T-helper 1 cell treated with Interleukin-12 subunit alpha and Interleukin-12 subunit beta and Interleukin-4 antibody, amounts not matched to agents 30 ng/mL and 1 ng/mL, for 36 hours (primary cell): ENCODE data around the gene UBE2N. TPM values are rescaled to one million over a fixed set of nuclear protein-coding genes. Genes with fewer than 3 reads are reported as not detected.
"Not testable (repeated sequence)": the region's sequence is repeated elsewhere in the genome, so short reads cannot be mapped to it uniquely, and the experiment has no call there.

Experiments used
- intact Hi-C: fragments of 100-400 bp; cut with micrococcal nuclease; formaldehyde crosslinking; loops from one replicate; pipeline ENCODE4 v1.15.1; 2024
- total RNA-seq: library from RNA; stranded (reverse); gene quantifications from 2 replicates; pipeline ENCODE4 v1.2.3, GENCODE V29; 2022

UBE2N gene
- total RNA-seq, 1 donor from 2014 or later, result 184 TPM

DNA sequence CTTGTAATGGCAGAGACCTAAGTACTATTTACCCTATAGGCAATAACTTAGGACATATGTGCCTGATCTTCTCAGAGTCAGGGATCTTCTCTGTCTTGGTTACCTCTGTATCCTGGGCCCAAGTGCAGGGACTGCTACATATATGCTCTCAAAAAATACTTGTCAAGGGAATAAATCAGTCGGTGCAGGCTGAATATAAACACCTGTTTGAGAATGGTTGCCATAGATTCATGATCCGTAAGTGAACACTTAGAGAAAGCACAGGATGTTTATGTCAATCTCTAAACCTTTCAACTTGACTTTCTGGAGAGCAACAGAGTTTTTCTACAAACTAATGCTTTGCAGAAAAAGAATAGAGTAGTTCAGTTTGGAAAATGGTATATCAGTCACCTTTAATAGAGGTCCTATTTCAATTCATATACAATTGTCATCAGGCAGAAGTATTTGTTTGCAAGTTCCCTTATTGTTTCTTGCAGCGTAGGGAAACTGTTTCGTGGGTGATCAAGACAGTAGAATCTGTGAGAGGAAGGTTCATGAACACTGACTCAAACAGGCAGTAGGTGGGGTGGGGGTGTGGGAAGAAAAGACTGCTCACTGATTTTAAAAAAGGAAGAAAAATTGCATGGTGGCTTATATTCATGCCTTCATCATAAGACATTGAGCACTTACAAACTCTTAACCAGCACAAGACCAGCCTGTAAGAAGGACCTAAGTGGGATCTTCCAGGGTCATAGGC, 6.0 kb upstream of the UBE2N start:
- intact Hi-C loops, result loop anchor here (10.0 kb wide), 1 partner anchor 1557 kb away; the partner anchor contains the start of gene NDUFA12

DNA sequence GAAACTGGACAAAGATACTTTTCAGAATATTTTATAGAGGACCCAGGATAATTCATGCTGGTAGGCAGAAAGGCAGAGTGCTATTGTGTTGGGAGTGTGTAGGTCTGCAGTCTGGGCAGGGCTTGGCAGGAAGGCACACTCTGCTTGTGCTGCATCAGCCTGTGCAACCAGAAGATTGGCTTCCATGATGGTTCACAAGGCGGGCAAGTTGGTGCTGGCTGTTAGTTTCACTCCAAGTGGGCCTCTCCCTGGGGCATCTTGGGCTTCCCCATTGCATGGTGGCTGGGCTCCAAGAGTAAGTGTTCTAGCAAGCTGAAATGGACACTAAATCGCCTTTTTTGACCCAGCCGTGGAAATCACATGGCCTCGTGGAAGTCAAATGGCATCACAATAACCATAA, 1.8 kb upstream of the UBE2N start:
- intact Hi-C loops, result loop anchor here (2.0 to 10.0 kb wide), 4 partner anchors 764 to 1561 kb away; partner anchors contain the start of gene NDUFA12

GRCh38 chr12:93442411-93443340, 929 bp upstream of the UBE2N start:
- intact Hi-C loops, result loop anchor here (1.0 to 10.0 kb wide), 13 partner anchors 23 to 1562 kb away; partner anchors contain the start of genes CEP83, CRADD, EEA1 and MRPL42

DNA sequence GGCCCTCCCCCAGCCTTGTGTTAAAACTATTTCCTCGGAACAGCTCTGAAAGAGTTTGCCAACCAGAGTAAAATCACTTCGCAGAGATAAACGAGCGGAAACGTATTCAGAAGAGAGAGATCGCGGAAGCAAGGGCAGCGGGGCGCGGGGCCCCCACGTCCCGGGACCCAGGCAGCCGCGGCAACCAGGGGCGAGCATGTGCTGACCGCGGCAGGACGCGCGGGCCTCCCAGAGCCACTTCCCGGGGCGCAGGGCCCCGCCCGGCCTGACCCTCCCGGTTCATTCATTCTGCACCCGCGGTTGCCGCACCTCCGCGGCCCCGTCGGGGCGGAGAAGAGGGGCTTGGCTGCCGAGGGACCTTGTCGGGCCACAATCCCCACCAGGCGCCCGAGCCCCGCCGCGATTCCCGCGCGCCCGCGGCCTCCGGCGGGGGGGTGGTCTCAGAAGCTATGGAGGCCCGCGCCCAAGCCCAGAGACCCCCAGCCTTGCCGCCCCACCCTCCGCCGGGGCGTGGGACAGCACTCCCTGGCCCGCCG, 598 bp downstream of the UBE2N start:
- intact Hi-C loops, result loop anchor here (1.0 to 10.0 kb wide), 5 partner anchors 766 to 1776 kb away; partner anchors contain the start of genes FGD6, NDUFA12 and VEZT

DNA sequence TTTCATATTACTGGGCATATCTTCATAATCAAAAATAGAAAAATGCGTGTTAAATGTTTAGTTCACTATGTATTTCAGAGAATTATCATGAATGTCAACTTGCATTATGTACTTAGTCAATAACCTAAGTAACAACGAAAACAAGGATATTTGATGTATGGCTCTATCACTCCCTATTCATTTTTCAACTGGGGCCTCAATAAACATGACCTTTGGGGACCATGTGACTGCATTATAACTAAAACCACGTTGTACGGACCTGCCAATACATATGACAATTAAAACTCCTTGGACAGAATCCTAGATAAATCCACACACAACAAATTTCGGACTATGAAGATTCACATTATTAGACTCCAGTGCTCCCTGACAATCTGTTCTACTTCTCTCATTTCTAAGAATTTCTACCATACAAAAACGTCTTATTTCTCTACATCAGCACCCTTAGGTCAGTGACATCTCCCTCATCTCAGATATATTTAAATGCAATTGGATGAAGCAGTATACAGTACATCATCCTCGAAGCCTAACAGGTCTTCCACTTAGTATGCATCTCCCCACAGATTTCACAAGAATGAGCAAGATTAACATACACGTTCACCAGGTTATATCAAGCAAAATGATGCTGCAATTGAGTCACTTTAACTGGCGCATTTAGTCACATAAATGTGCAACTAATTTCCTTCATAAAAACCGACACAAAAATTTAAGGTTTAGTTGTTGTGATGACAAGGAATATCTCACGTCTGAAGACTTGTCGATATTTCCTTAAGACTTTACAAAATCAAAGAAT, 1.5 kb downstream of the UBE2N start:
- intact Hi-C loops, result loop anchor here (2.0 to 10.0 kb wide), 4 partner anchors 767 to 1777 kb away; partner anchors contain the start of genes FGD6, NDUFA12 and VEZT

- intact Hi-C loops, result no loop called here
Observed at GRCh38 chr12:93438266-93439050, 3.3 kb downstream of the UBE2N start.

- intact Hi-C loops, result no loop called here
Observed at GRCh38 chr12:93434256-93434865, 7.4 kb downstream of the UBE2N start.

DNA sequence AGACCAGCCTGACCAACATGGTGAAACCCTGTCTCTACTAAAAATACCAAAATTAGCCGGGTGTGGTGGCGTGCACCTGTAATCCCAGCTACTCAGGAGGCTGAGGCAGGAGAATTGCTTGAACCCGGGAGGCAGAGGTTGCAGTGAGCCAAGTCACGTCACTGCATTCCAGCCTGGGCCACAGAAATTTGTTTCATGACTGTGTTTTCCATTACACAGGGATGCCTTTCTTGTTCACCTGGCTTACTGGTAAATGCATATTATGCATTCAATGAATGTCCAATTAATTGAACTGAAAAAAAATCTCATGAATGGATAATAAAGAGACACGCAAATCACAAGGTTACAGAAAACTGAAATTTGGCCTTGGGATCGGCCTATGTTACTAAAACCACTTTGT, 9.7 kb downstream of the UBE2N start:
- intact Hi-C loops, result not testable (repeated sequence)

DNA sequence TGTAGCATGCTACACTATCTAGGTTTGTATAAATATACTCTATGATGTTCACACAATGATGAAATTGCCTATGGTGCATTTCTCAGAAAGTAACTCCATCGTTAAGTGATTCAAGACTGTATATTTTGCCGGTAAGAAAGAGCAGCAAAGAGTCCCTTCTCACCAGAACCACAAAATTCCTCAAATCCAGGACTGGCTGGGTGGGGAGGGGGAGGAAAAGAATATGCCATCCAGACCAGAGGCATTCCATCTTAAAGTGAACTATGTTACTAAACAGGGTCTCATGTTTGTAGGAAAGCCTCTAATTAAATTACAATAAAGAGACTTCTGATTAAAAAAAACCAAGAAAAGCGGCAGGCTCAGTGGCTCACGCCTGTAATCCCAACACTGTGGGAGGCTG, 11.5 kb downstream of the UBE2N start:
- intact Hi-C loops, result no loop called here

DNA sequence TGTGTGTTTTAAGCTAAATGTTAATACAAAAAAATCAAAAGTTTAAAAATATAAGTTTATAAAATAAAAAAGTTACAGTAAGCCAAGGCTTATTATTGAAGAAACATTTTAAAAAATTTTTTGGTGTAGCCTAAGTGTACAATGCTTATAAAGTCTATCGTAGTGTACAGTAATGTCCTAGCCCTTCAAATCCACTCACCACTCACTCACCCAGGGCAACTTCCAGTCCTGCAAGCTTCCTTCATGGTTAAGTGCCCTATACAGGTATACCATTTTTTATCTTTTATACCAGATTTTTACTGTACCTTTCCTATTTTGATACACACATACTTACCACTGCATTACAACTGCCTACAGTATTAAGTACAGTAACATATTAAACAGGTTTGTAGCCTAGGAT, 11.9 kb downstream of the UBE2N start:
- intact Hi-C loops, result no loop called here

DNA sequence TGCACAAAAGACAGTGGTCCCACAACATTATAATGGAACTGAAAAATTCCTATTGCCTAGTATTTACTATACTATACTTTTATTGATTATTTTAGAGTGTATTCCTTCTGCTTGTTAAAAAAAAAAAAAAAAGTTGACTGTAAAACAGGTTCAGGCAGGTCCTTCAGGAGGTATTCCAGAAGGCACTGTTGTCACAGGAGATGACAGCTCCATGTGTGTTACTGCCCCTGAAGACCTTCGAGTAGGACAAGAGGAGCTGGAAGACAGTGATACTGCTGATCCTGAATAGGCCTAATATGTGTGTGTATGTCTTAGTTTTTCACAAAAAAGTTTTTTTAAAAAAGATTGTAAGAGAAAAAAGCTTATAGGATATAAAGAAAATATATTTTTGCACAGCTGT, 12.3 kb downstream of the UBE2N start:
- intact Hi-C loops, result no loop called here

DNA sequence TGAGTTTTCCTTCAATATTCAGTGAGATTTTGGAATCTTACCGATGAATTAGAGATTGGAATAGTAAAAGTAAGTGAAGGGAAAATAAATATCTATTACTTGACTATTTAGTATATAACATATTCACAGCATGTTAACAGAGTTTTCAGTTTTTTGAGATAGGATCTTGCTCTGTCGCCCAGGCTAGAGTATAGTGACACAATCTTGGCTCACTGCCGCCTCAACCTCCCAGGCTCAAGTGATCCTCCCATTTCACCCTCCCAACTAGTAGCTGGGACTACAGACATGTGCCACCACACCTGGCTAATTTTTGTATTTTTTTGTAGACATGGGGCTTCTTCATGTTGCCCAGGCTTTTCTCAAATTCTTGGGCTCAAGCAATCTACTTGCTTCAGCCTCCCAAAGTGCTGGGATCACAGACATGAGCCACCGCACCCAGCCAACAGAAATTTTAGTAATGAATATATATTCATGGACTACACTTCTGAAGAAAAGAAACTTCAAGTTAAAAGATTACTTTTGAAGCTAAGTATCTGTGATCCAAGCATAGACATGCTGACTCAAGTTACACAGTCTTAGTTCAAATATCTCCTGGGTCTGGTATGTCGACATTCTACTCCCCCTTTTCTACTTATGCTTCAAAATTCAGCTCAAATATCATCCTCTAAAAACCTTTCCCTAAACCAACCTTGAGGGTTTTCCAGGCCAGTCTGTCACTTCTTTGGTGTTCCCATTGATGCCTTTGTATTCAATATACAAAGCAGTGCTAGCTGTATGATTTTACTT, 13.8 kb downstream of the UBE2N start:
- intact Hi-C loops, result no loop called here

DNA sequence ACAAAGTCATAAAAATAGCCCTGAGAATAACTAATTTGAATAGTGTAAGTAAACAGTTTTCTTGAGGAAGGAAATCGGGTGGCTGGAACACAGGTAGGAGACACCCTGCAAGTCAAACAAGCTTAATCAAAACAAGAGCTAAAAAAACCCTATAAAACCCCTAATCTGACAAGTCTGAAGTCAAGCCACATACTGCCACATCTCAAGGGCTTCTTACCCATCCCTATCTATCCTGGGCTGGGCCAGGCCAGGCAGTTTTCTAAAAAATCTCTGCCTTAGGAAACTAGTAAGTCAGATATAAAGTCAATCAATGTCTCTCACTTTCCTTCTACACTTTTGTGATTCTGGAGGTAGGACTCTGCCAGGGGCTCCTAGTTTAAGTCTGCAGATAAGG, 15.3 kb downstream of the UBE2N start:
- intact Hi-C loops, result no loop called here

DNA sequence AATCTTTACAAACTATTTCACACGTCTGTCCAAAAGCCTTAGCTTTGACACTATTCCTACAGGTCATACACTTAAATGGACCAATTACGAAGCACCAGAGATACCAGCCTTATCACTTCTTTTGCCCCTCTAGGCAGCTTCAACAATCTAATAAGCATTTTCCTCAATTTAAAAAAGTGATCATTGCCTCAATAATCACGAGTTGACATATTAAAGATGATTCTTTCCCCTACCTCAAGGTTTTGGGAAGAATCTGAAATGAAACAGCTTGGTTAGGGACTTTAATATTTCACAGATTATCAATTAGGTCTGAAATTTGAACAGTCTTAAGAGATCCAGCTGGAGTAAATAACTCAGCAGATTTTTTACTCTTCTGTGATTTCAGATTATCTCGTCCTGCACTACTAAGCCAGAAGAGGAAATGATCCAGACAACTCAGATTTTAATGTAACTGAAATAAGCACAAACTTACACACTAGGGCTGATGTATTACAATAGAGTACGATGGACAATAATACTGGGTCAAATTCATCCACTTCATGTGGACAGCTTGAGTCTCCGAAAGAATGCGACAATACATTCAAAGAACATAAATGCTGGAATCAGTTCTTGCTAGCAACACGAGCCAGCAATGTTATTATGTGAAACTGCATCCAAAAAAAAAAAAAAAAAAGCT, 15.9 kb downstream of the UBE2N start:
- intact Hi-C loops, result no loop called here

DNA sequence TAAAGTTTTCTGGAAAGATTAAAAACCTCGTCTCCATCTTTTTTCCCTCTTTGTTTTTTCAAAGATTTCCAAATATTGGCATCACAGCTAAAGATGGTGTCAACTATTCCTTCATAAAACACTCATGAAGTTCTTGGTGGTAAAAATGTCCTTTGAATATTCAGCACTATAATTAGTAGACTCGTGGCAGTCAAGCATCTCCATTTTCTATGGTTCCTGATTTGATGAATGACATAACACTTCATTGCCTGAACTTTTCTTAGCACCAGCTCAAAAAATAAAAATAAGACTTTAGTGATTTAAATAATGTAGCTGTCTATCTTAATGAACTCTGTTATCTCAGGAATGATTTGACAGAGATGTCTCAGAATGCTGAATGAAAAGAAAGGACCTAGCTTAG, 19.7 kb downstream of the UBE2N start:
- intact Hi-C loops, result no loop called here

- intact Hi-C loops, result loop anchor here (1.0 to 10.0 kb wide), 8 partner anchors 23 to 825 kb away; partner anchors contain the start of gene MRPL42
Observed at GRCh38 chr12:93419388-93420034, 22.2 kb downstream of the UBE2N start.

DNA sequence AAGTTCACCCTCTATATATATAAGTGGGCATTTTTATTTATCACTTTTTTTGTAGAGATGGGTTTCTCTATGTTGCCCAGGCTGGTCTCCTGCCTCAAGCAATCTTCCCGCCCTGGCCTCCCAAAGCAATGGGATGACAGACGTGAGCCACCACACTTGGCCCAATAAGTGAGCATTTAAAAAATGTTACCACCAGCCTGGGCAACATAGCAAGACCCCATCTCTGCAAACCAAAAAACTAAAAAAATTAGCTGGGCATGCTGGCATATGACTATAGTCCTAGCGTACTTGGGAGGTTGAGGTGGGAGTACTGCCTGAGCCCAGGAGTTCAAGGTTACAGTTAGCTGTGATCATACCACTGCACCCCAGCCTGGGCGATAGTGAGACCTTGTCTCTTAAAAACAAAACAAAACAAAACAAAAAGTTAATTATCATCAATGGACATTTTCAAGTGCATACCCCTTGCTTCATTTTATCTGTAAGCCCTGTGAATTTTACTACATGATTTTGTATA, 23.7 kb downstream of the UBE2N start:
- intact Hi-C loops, result loop anchor here (10.0 kb wide), 1 partner anchor 823 kb away; no protein-coding TSS in a partner anchor
